ENCODE data around the gene CAMK2B.
A peak's percentile ranks its signal among the peaks of the same experiment; 100 is the strongest.

Gene CAMK2B

DNA sequence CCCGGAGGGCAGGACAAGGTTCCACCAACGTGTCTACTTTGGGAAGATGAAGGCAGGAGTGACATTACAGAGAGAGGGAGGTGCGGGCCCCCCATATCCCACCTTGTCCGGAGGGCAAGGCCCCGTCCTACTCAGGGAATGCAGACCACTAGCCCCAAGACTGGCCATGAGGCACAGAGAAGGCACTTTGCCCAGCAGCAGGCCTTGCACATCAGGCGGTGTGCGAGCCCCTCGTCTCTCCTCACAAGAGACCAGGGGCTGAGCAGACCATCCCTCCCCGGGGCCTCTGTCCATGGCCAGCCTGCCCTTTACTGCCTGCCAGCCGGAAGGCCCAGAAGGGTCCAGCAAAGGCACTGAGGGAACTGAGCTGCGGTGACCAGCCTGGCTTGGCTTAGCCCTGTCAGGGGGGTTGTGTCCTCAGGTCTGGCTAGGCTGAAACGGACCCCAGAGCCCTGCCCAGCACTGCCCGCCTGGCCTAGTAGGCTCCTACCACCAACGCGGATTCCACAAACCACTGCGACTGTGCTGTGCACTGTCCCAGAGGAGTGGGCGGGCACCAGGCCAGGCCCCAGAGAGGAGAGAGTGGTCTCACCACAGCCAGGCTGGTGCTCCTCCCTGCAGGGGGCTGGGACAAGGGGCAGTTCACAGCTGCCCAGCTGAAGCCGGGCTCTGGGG is 16.7 kb downstream of the CAMK2B start:
- no peak for DNase-seq

- DNase-seq: no peak
These were observed 17.3 kb downstream of the CAMK2B start for GRCh38 chr7:44307905-44308595.

GRCh38 chr7:44307301-44307900 is 18.0 kb downstream of the CAMK2B start:
- peak in 1 of 14 donors; percentile 84 for DNase-seq

DNA sequence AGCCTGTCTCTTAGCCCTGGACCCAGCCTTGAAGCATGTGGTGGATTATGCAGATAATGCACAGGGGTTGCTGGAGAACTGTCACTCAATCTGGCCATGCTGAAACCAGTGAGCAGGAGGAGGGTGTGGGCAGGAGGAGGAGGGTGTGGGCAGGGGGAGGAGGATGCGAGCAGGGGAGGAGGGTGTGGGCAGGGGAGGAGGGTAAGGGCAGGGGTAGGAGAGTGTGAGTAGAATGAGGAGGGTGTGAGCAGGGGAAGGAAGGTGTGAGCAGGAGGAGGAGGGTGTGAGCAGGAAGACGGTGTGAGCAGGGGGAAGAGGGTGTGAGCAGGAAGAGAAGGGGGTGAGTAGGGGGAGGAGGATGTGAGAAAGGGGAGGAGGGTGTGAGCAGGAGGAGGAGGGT is 18.8 kb downstream of the CAMK2B start:
- DNase-seq: no peak

DNA sequence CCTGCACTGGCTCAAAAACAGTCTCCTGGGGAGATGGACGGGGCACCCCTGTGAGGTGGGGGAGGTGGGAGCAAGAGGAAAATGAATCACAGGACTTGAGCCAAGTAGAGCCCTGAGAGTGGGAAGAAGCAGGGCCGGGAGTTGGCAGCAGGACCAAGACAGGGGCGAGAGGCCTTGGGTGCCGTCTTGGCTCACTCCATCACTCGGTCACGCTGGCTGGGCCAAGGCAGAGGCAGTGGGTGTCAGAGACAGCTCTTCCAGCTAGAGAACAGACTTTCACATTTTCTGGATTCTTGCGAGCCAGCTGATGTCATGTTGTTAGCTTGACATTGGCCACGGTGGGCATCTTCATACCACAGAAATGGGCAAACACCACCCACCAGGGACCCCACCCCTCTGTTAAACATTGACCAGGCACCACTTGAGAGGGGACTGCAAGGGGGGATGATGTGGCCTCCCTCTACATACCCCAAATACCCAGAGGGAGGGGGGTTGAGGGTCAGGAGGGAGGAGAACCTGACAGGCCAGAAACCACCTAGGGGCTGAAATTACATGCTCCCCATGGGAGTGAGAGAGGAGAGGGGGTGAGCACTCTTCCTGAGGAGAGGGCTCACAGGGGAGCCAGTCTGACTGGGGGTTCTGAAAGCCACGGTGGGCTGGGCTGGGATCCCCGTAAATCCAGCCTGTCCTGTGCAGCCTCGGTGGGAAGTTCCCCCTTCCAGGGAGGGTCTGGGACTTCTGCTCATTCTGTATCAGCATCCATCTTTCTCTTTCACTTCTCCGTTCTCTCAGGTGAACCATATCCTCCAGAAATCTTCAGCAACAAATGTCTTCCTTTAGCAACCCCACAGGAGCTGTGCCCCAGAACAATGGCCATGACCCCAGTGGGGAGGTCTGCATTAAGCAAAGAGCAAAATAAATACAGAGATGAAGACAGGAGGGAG is 19.6 kb downstream of the CAMK2B start:
- DNase-seq: no peak

DNA sequence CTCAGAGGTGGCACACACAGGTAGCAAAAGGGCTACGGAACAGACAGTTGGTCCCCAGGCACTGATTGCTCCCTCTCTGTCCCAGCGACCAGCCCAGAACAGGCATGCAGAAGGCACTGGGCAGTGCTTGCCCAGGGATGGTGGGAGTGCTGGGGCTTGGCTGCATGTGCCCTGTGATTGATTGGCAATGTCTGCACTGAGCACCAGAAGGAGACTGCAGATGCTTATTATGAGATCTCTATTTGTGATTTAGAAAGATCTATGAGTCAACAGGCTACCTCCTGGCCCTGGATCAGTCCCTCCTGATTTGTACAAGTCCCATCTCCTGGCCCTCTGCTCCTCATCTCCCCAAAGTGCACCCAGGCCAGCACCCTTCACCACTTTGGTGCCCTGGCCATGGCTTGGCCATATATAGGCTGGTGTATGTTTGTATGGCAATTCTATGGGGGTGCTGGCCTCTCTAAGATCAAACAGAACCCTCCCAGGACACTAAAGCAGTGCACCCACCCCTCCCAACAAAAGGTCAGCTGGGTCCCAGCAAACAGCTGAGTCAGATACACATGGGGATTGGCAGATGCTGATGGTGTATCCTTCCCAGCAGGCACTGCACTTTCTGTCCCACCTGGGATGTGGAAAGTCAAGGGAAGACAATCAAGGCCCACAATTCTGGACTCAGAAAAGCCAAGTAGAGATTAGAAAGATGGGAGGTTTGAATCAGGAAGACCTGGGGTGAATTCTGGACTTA is 30.9 kb downstream of the CAMK2B start:
- DNase-seq: no peak

- peak in 1 of 14 donors; percentile 54 for DNase-seq
These were observed 31.7 kb downstream of the CAMK2B start for GRCh38 chr7:44293561-44294324.

- no peak for DNase-seq
These were observed 32.4 kb downstream of the CAMK2B start for GRCh38 chr7:44292876-44293560.

GRCh38 chr7:44292420-44292817 is 33.0 kb downstream of the CAMK2B start:
- DNase-seq: no peak

DNA sequence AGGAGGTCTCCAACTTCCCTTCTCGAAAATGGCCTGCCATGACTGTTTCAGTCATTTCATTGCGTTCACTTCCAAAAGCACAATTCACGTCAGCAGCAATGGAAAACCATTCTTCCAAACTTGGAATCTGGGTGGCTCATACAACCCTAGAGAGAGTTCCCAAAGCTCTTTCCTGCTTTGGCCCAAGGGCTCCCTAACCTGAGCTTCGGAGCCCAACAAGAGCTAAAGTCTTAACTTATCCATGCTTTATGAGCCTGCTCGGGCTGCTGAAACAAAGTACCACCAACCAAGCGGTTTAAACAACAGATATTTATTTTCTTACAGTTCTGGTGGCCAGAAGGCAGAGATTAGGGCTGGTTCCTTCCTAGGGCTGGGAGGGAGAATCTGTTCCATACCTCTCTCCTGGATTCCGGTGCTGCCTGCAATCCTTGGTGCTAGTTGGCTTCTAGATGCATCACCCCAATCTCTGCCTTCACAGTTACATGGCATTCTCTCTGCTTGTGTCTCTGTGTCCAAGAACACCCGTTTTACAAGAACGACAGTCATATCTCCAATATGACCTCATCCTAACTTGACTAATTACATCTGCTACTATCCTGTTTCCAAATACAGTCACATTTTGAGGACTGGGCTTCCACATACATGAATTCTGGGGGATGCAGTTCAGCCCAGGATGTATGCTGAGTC is 33.5 kb downstream of the CAMK2B start:
- no peak for DNase-seq

DNA sequence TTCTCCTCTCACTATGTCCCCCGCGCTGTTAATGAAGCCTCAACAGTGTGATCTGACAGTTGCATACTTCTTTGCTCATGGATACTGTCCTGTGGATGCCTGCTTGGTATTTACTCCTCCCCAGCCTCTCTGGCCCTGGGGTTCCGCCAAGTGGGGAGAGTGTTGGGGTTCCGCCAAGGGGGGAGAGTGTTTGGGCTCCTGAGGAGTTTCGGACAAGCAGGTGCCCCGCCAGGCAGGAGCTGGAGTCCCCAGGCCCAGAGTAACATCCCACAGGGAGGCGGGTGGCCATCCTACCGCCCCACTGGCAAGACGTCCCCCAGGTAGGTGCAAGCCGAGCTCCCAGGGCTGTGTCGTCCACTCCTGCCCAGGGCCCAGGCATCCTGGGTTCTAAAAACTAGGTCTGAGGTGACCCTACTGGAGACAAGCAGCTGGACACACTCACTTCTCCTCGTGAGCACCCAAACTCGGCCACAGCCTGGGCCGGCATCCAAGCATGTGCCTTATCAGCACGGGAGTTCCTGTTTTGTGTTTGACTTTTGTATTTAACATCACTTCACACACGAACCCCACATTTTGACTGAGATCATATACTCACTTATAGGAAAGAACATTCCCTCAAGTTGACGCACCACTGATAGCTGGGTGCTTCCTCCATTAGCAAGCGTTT is 34.2 kb downstream of the CAMK2B start:
- no peak for DNase-seq

- DNase-seq: no peak
These were observed 35.2 kb downstream of the CAMK2B start for GRCh38 chr7:44290252-44290620.

- no peak for DNase-seq
These were observed 35.8 kb downstream of the CAMK2B start for GRCh38 chr7:44289341-44290251.

DNA sequence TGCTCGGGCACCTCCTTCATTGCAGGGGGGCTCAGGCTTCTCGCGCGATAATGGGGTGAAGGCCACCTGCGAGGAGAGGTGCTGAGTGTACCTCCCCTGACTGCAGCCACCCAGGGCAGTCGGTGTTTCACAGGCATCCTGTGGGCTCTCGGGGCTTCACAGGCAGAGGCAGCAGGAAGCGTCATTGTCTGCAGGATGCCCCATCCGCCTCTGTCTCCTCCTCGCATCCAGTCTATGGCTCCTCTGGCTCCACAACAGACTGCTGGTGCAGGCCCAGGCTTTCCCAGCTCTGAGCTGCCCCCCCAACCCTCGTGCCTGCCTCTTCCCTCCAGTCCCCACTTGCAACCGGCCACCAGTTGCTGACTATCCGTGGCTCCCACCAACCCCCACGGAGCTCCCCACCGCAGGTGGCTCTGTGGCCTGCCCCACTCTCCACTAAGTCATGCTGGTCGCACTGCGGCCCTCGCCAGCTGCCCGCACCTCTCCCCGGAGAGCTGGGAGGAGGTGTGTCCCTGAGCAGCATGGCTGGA is 36.5 kb downstream of the CAMK2B start:
- no peak for DNase-seq

DNA sequence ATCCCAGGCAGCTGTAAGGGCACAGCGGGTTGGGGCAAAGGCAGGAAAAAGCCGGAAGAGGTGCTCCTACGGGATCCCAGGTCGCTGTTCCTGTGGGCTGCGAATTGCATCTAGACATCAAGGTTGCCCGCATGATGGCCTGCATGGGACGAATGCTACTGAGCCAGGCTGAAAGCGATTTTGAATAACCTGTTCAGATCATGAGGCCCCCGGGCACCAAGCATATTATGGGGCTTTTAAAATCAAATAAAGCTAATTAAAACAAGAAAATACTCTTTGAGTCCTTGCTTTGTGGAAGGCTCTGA is 37.1 kb downstream of the CAMK2B start:
- DNase-seq: no peak

DNA sequence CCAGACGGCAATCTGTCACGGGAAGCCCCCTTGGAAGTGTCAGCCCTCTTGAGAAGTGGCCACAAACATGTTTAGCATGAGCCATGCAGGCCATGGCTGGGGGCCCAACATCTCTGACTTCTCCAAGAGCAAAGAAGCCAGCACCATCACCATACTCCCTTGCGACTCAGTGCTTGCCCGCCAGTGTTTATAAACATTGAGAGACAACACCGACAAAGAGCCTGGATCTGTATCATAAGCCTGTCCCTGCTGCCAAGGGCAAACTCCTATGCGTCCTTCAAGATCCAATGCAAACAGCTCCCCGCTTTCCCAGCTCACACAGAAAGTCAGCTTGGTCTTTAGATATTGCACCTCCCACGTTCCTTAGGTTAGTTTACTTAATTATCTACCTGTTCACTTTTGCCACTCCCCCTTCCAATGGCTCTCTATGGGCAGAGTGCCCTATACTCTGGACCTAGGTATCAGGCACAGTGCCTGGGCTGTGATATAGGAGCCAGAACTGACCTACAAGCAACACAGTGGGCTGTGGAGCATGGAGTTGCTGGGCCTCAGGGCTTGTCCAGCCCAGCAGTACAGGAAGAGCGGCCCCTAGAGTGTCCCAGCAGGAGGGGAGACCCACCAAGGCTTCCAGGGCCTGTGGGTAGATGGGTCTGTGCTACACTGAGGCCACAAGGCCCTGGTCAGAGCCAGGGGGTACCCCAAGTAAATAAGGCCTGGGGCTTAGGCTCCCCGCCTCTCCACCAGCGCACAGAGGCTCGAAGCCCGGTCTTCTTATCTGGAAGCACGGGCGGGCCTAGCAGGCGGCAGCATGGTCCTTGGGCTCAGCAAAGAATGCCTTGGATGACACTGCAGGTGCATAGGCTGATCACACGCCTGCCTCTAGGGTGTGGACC is 37.7 kb downstream of the CAMK2B start:
- DNase-seq: no peak

Data from C1 segment of cervical spinal cord (tissue), 14 donors.